Measurements from ENCODE around the gene TSC22D4.

Gene TSC22D4

DNA sequence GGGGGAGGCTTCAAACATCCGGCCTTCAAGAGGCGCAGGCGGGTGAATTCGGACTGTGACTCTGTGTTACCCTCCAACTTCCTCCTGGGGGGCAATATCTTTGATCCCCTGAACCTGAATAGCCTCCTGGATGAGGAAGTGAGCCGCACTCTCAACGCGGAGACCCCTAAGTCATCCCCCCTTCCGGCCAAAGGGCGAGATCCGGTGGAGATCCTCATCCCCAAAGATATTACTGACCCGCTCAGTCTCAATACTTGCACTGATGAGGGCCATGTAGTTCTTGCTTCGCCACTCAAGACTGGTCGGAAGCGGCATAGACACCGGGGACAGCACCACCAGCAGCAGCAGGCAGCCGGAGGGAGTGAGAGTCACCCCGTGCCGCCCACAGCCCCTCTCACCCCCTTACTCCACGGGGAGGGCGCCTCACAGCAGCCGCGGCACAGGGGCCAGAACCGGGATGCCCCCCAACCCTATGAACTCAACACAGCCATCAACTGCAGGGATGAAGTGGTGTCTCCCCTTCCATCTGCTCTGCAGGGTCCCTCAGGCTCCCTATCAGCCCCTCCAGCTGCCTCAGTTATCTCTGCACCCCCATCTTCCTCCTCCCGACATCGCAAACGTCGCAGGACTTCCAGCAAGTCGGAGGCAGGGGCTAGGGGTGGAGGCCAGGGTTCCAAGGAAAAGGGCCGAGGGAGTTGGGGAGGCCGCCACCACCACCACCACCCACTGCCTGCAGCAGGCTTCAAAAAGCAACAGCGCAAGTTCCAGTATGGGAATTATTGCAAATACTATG, 48.3 kb downstream of the TSC22D4 start:
- in situ Hi-C loops (cut with MboI; ENCODE audit: low sequenced_read_pairs): no loop called here

DNA sequence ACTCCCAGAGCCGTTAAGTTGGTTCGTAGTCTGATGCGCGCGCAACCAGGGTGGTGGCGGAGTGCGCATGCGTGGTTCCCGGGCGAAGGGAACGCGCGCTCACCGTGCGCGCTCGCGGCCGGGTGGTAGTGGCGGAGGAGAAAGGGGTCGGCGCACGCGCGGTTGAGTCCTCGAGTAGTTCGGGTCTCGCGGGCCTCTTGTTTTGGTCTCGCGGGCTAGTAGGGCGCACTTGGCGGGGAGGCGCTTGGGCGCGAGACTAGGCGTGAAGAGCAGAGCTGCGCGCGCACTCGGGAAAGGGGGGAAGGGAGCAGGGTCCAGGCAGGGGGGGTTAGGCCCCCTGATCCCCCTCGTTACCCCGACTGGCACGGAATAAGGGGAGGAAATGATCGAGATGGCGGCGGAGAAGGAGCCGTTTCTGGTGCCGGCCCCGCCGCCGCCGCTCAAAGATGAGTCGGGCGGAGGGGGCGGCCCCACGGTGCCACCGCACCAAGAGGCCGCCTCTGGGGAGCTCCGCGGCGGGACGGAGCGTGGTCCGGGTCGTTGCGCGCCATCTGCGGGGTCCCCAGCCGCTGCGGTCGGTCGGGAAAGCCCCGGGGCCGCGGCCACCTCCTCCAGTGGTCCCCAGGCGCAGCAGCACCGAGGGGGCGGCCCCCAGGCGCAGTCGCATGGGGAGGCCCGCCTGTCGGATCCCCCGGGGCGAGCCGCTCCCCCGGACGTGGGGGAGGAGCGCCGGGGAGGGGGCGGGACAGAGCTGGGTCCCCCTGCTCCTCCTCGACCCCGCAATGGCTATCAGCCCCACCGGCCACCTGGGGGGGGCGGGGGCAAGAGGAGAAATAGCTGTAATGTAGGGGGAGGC, 49.1 kb downstream of the TSC22D4 start, which contains the start of gene MEPCE:
Gene MEPCE (plus strand): TSS at position 195 of the 856 bp plus-strand sequence. CDS start 188 bp downstream, at position 383.
- in situ Hi-C loops (cut with MboI; ENCODE audit: low sequenced_read_pairs): no loop called here

DNA sequence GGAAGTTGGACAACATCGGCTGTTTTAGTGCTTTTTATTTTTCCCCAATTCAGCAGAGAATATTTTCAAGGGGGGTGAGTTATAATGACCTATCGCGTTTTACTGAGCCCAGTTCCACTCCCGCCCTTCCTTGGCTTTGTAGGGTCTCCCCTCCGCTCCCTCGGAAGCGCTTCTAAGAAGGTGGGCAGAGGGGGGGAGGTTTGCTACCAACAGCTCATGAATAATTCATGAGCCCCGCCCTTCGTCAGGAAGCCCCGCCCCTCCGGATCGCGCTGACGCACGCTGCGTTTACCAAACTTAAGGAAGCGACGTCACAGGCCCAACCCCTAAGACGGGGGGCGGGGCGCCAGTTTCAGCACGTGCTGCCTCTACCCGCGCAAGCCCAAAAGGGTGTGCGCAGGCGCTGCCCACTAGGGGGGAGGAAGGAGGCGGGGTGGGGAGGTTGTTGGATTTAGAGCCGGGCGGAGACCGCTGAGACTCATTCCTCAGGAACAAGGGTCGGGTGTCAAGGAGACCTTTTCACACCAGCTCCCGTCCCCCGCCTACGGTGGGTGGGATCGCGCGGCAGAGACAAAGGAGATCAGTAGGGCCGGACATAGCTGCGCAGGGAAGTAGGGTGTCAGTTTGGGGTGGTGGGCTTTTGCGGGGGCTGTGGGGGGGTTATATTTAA, 49.9 kb downstream of the TSC22D4 start:
- in situ Hi-C loops (cut with MboI; ENCODE audit: low sequenced_read_pairs): no loop called here

DNA sequence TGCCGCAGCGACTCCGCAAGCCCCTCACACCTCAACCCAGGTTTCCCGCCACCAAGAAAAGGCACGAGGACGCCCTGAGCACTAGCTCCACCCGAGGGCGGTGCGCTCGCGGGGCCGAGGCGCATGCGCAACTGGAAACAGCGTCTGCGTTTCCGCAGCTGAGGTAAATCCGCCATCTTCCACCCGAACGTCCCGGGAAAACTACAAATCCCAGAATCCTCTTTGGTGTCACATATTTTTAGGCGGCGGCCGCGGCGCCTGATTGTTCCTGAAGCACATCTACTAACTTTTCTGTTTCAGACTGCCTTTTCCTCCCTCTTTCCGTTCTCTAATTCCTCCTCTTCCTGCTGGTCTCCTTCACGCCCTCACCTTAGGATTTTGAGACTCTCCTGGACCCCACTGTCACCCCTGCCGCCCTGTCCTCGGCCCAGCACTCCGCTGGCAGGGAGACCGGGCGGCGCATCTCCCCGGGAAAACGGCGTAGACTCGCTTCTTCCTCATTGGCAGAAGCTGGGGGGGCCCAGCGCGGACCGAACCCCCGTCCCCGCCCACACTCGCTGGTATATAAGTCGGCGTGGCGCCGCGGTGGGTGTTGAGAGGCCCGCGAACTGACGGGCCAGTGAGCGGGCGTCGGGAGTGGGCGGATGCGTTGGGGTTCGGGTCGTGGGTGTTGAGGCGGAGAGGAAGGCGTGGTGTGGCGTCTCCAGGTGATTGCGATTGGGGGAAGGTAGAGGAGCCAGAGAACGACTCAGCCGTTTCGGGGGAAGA, 50.6 kb downstream of the TSC22D4 start, which contains the start of gene ZCWPW1:
Gene ZCWPW1 (minus strand): TSS at position 505 of the 768 bp plus-strand sequence. CDS start 8,054 bp downstream, outside the sequence.
- in situ Hi-C loops (cut with MboI; ENCODE audit: low sequenced_read_pairs): no loop called here

DNA sequence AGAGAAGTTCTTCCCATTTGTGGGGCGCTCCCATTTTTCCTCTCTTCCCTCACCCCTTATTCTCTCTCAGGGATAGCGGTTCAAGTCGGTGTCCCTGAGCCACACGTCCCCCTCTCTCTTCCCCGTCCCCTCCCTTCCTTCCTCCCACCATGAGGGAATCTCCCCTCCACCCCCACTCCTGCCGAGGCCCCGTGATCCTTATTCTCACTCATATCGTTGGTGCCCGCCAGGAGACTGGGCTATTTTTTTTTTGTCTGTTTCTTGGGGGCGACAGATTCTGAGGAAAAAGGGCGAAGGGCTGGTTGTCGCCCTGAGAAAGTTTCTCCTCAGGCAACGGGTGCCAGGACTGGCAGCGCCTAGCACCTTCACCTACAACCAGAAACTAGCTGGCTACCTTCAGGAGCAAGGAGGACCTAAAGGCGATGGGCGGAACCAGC, 51.2 kb downstream of the TSC22D4 start:
- in situ Hi-C loops (cut with MboI; ENCODE audit: low sequenced_read_pairs): no loop called here

DNA sequence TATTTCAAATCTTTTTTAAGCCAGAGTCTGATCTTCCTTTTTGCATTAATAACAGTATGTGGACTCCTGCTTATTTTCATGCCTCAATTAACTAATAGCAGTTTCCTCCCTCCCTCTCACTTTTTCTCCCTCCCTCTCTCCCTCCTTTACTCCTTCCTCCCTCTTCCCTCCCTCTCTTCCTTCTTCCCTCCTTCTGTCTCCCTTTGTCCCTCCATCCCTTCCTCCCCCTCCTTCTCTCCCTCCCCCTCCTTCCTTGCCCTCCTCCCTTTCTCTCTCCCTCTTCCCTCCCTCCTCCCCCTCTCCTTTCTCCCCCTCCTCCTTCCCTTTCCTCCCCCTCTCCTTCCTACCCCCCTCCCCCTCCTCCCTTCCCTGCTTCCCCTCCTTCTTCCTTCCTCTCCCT, 52.5 kb downstream of the TSC22D4 start:
- in situ Hi-C loops (cut with MboI; ENCODE audit: low sequenced_read_pairs): no loop called here

DNA sequence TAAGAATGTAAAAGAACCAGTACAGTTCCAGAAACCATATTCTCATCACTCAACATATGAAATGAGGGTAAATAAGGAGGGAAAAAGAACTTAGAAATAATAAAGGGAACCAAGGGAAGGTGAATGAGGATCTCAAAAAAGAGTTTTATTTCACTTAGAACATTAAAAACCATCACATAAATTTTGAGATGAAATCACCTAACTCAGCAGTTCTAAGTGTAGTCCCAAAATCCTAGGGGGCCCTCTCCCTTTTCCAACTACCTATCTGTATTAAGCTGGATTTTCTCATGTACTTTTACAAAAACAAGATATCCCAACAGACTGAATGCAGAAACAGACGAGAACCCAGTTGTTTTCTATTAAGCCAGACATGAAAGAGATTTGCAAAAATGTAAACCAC, 53.7 kb downstream of the TSC22D4 start:
- in situ Hi-C loops (cut with MboI; ENCODE audit: low sequenced_read_pairs): no loop called here

DNA sequence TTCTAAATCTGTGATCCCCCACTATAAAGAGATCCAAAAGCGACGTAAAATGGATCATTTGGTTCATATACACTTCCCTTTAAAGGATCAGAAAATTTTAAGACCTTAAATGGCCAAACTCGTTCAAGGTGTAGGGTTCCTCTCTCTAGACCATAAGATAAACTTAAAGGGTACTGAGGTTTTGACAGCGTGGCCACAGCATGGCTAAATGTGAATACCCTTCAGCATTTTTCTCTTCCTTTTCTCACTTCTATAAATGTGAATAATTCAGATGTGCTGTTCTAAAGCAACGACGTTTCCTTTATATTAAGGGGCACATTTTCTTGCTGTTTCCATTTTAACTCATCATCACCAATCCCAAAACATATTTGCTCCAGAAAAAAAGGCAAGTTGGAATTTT, 55.7 kb downstream of the TSC22D4 start:
- in situ Hi-C loops (cut with MboI; ENCODE audit: low sequenced_read_pairs): no loop called here

DNA sequence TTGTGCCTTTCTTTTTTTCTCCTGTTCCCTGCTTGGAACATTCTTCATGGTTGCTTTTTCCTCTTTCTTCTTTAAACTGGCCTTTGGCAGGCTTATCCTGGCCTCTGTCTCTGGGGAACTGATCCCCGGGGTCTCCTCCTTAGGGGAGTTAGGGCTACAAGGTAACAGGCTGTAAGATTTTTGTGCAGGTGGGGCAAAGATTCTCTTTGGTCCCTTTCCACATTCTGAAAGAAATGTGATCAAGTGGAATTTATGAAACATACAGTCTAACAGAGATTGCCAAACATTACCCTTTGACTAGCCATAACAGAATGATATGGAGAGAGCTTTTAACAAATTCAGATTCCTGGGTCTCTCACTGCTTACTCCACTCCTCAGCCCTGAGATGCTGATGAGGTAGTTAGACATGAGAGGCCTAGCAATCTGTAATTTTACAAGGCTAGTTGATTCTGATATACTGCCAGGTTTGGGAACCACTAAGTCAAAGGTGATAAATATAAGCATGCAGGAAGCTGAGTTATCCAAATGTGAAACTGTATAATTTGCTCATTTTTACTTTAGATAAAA, 59.3 kb downstream of the TSC22D4 start:
- in situ Hi-C loops (cut with MboI; ENCODE audit: low sequenced_read_pairs): no loop called here

DNA sequence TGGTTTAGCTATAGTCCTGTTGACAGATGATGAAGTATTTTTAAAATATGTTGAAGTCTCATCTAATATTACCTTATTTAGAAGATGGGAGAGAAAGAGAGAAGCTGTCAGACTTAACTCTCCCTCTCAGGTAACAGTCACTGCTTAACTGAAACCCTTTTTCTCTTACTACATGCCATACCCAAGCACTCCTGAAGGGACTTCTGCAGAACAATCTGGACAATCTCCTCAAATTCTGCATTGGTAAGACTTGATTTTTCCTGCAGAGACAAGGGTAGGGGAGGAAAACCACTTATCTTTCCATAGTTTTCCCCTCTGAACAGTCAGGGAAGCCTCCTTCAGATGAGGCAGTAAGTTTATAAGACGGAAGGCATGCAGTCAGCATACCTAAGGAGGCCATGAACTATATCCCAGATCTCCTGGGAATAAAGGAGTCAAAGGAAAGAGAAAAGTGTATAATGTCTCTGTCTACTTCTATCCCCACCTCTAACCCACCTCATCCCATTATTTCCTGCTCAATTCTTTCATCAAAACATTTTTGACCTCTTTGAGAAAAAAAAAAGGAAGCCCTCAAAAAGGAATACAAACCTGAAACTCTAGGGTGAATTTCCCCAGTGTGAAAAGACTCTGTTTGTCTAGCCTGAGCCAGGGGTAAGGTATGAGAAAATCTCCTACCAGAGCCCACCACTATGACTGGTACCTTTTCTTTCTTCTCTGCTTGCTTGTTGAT, 59.9 kb downstream of the TSC22D4 start:
- in situ Hi-C loops (cut with MboI; ENCODE audit: low sequenced_read_pairs): no loop called here
